Osteoblast (primary cell): Measurements from ENCODE around the gene TIMM17B. TPM values are rescaled to one million over a fixed set of nuclear protein-coding genes. Genes with fewer than 3 reads are reported as not detected.

ENCODE experiments used
- DNase-seq: peaks from one replicate; pipeline ENCODE4 v3.0.0; 2011; ENCODE audit warnings: low spot score, mixed read lengths; ENCODE audit not compliant: insufficient read length; ENCODE audit errors: missing footprints
- H2AFZ ChIP-seq: 2 replicates; pipeline ENCODE4 v1.6.0; 2011; ENCODE audit warnings: mild to moderate bottlenecking, low read length
- H3K27ac ChIP-seq: 2 replicates; pipeline ENCODE4 v1.5.1; 2011; ENCODE audit warnings: mild to moderate bottlenecking, low read depth, low read length, moderate library complexity
- H3K27me3 ChIP-seq: 2 replicates; pipeline ENCODE4 v1.6.0; 2012; ENCODE audit warnings: mild to moderate bottlenecking, control low read depth, inconsistent platforms, low read length, moderate library complexity; ENCODE audit not compliant: insufficient read depth
- H3K36me3 ChIP-seq: 2 replicates; pipeline ENCODE4 v1.5.1; 2011; ENCODE audit warnings: mild to moderate bottlenecking, low read length, control low read depth, moderate library complexity; ENCODE audit not compliant: insufficient read depth
- H3K4me1 ChIP-seq: 2 replicates; pipeline ENCODE4 v1.5.1; 2011; ENCODE audit warnings: mild to moderate bottlenecking, low read length, control low read depth, moderate library complexity; ENCODE audit not compliant: insufficient read depth
- H3K4me2 ChIP-seq: 2 replicates; pipeline ENCODE4 v1.6.0; 2011; ENCODE audit warnings: mild to moderate bottlenecking, low read length; ENCODE audit not compliant: insufficient read depth
- H3K4me3 ChIP-seq: fragments of 200-600 bp; sonication (generic); 3 replicates; pipeline ENCODE4 v1.5.1; 2012; ENCODE audit warnings: mild to moderate bottlenecking, low read length, inconsistent platforms; ENCODE audit not compliant: insufficient read depth
- H3K79me2 ChIP-seq: 2 replicates; pipeline ENCODE4 v1.6.0; 2012; ENCODE audit warnings: mild to moderate bottlenecking, low read length, control low read depth, inconsistent platforms; ENCODE audit not compliant: insufficient read depth
- H3K9me3 ChIP-seq: 2 replicates; pipeline ENCODE4 v1.5.1; 2011; ENCODE audit warnings: low read depth, low read length, control low read depth
- H4K20me1 ChIP-seq: 2 replicates; pipeline ENCODE4 v1.6.0; 2012; ENCODE audit warnings: mild to moderate bottlenecking, low read length, control low read depth; ENCODE audit not compliant: insufficient read depth
- CTCF ChIP-seq: IDR thresholded peaks from 2 replicates; pipeline ENCODE4 v1.5.1; 2011; ENCODE audit warnings: mild to moderate bottlenecking, low read depth, low read length, moderate library complexity; ENCODE audit errors: extremely low read depth
- total RNA-seq: library from RNA; depleted of rRNA; stranded (reverse); fragments of >200 nt; gene quantifications from 2 replicates; pipeline ENCODE4 v1.2.3, GENCODE V29; 2012

TIMM17B gene
- total RNA-seq, 1 donor: 24.2 TPM

GRCh38 chrX:48937054-48937907, 39.7 kb upstream of the TIMM17B start:
- Histone ChIP-seq H2AFZ (no peak overlapping the region), H3K4me2 (no peak overlapping the region), H3K27ac (peak overlapping the region; percentile 17), H4K20me1 (peaks cover 24% of the 10 kb centered on the region), H3K4me1 (peaks cover 7% of the 10 kb centered on the region), H3K9me3 (no peaks in the 10 kb centered on the region), H3K27me3 (no peaks in the 10 kb centered on the region), H3K79me2 (peaks cover 51% of the 10 kb centered on the region), H3K4me3 (no peak overlapping the region), H3K36me3 (peaks cover 35% of the 10 kb centered on the region)
- peak; percentile 49 for DNase-seq
- no peak for TF ChIP-seq CTCF

- Histone ChIP-seq H3K79me2 (peaks cover 43% of the 10 kb centered on the region), H3K36me3 (peaks cover 33% of the 10 kb centered on the region), H2AFZ (no peak overlapping the region), H3K4me2 (no peak overlapping the region), H3K4me3 (no peak overlapping the region), H4K20me1 (peaks cover 22% of the 10 kb centered on the region), H3K9me3 (no peaks in the 10 kb centered on the region), H3K4me1 (peaks cover 7% of the 10 kb centered on the region), H3K27ac (no peak overlapping the region), H3K27me3 (no peaks in the 10 kb centered on the region)
- no peak for DNase-seq
- no peak for TF ChIP-seq CTCF
Observed at GRCh38 chrX:48936429-48937053, 39.0 kb upstream of the TIMM17B start.

- Histone ChIP-seq H3K79me2 (peaks cover 34% of the 10 kb centered on the region), H3K4me1 (peaks cover 4% of the 10 kb centered on the region), H3K9me3 (no peaks in the 10 kb centered on the region), H3K27me3 (no peaks in the 10 kb centered on the region), H3K36me3 (peaks cover 29% of the 10 kb centered on the region), H4K20me1 (peaks cover 18% of the 10 kb centered on the region), H3K4me3 (no peak overlapping the region), H3K27ac (no peak overlapping the region), H2AFZ (no peak overlapping the region), H3K4me2 (no peak overlapping the region)
- DNase-seq: no peak
- TF ChIP-seq CTCF: no peak
Observed at GRCh38 chrX:48935301-48935670, 37.7 kb upstream of the TIMM17B start.
